Right ventricle myocardium inferior (tissue), 1 donor: ENCODE results near the gene DPH7. TPM values are rescaled to one million over a fixed set of nuclear protein-coding genes. Genes with fewer than 3 reads are reported as not detected.
"Not testable (repeated sequence)": the region's sequence is repeated elsewhere in the genome, so short reads cannot be mapped to it uniquely, and the experiment has no call there.

ENCODE experiments used
- ATAC-seq: fragments of 200-7000 bp; cut with Tn5 transposase; one replicate; pipeline ENCODE4 v1.9.1; 2020; ENCODE audit warnings: mild to moderate bottlenecking, moderate library complexity
- DNase-seq: peaks from one replicate; pipeline ENCODE4 v3.0.0; 2021; ENCODE audit errors: missing footprints
- intact Hi-C: fragments of 100-400 bp; cut with DNase I; formaldehyde crosslinking; loops from one replicate; pipeline ENCODE4 v1.11.0; 2022
- total RNA-seq: library from RNA; stranded (reverse); fragmentation: NEBNext Ultra II Directional; extraction: Animal tissue kit (Norgen Biotek cat#: 25700); gene quantifications from one replicate; pipeline ENCODE4 v1.2.1, GENCODE V29; 2021
- donor health status: DM: no; HTN: yes; CAD: no; lungs with severe emphysema.

Gene DPH7
- total RNA-seq, 1 donor from 2014 or later: 17.2 TPM

GRCh38 chr9:137555179-137555578 lies 23.5 kb downstream of the DPH7 start:
- no peak for ATAC-seq
- DNase-seq: no peak
- intact Hi-C loops: no loop called here

DNA sequence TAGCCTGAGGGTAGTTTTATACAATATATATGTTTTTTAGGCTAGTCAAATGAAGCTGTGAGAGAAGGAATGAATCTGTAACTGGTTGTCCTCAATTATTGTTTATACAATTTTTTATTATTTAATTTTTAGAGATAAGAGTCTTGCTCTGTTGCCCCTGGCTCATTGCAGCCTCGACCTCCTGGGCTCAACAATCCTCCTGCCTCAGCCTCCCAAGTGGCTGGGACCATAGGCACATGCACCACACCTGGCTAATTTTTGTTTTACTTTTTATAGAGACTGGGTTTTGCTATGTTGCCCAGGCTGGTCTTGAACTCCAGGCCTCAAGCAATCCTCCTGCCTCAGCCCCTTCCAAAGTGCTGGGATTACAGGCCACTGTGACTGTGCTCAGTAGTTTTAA lies 24.4 kb downstream of the DPH7 start:
- DNase-seq: no peak
- intact Hi-C loops: no loop called here
- ATAC-seq: no peak

DNA sequence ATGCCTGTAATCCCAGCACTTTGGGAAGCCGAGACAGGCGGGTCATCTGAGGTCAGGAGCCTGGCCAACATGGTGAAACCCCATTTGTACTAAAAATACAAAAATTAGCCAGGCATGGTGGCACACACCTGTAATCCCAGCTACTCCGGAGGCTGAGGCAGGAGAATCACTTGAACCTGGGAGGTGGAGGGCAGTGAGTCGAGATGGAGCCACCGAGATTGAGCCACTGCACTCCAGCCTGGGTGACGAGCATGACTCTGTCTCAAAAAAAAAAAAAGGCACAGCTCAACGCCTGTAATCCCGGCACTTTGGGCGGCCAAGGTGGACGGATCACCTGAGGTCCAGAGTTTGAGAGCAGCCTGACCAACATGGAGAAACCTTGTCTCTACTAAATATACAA lies 25.1 kb downstream of the DPH7 start:
- intact Hi-C loops: not testable (repeated sequence)

GRCh38 chr9:137552022-137552768 lies 26.5 kb downstream of the DPH7 start:
- intact Hi-C loops: no loop called here
- DNase-seq (no peak), ATAC-seq (peak; percentile 7)

More for the DNA sequence above, 25.1 kb downstream of the DPH7 start:
- ATAC-seq, DNase-seq: not testable (repeated sequence)

DNA sequence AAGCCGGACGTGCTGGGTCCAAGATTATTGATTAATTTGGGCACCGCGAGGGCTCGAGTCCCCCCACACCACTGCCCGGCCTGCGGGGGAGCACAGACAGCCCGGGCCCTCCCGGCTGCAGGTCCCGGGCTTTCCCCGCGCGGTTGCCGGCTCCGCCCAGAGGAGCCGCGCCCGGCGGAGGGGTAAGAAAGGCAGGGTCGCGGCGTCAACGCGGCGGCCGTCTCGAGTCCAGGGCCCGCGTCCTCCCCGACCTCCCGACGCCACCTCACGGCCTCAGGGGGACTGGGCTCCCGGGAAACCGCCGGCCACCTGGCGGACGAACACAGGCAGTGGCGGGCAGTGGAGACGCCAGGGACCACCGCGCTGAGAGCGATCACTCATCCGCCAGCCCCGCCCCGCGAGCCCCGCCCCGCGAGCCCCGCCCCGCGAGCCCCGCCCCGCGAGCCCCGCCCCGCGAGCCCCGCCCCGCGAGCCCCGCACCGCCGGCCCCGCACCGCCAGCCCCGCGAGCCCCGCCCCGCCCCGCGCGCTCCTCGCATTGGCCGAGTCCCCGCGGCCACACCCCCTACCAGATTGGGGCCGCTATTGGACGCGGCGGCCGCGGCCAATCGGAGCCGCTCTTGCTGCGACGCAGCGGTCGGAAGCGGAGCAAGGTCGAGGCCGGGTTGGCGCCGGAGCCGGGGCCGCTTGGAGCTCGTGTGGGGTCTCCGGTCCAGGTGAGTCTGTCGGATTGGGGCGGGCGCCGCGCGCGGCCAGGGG lies 27.3 kb downstream of the DPH7 start, which contains the start of gene MRPL41:
Gene MRPL41 (plus strand): TSS at position 616 of the 758 bp plus-strand sequence. CDS start 203 bp downstream, outside the sequence.
- DNase-seq (peak; percentile 96), ATAC-seq (peak; percentile 73)
- intact Hi-C loops: no loop called here

- DNase-seq, intact Hi-C loops: not testable (repeated sequence)
- peak; percentile 1 for ATAC-seq
Observed at GRCh38 chr9:137550958-137551263, 27.8 kb downstream of the DPH7 start.

- peak; percentile 86 for ATAC-seq
- intact Hi-C loops: no loop called here
- DNase-seq: peak; percentile 92
Observed at GRCh38 chr9:137550231-137550621, 28.5 kb downstream of the DPH7 start, which contains the start of gene PNPLA7. PNPLA7 (minus strand) TSS chr9:137550402; CDS start chr9:137550197, 205 bp downstream.

DNA sequence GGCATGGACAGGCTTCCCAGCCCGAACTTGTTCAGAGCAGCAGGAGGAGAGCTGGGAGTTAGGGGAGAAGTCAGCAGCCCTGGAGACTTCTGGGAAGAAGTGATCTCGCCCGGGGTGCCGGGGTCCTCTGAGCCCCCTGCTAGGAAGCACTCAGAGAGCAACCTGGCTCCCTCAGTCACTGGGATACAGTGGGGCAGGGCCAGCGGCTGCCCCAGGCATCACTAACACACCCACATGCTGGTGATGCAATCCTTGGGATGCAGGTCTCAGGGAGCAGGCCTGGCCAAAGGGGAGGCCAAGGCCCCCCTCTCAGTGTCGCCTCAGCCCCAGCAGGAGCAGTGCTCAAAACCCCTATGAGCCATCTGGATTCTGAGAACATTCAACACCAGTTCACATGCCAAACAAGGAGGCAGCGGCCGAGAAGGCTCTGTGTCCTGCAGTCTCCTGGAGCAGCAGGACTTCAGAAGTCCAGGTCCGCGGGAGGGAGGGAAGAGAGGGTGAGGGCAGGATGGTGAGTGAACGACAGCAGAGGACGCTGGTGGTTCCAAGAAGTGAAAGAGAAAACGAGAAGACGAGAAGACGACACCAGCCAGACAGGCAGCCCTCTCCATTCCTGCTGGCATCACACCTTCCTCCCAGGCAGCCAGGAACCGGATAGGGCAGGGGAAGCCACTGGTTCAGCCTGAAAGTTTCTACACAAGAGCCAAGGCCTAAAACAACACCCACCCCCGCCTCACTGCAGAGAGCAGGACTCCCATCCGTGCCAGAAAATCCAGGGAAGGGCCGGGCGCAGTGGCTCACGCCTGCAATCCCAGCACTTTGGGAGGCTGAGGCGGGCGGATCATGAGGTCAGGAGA lies 30.8 kb downstream of the DPH7 start:
- DNase-seq (no peak), ATAC-seq (no peak)
- intact Hi-C loops: no loop called here

GRCh38 chr9:137545123-137545522 lies 33.6 kb downstream of the DPH7 start:
- ATAC-seq (no peak), DNase-seq (peak; percentile 60)
- intact Hi-C loops: no loop called here

DNA sequence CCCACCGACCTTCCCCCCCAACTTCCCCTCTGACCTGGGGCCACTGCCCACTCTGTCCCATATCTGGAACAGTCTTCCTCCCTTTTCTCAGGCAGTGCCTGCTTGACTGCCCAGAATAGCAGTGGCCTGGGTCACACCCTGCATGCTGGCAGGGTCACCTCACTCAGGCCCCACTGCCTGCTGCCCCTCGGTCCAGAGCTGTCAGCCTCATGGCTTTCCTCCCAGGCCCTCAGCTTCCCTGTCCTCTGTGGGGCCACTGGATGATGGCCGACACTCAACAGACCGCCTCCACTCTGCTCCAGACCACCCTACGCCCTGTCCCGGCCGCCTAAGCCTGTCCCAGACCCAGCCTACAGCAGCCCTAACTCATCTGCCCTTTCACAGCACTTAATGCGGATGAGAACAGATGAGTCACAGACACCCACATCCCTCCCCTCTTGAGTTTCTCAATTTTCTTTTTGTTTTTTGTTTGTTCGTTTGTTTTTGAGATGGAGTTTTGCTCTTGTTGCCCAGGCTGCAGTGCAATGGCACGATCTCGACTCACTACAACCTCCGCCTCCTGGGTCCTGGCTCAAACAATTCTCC lies 34.5 kb downstream of the DPH7 start:
- peak; percentile 22 for ATAC-seq
- intact Hi-C loops: no loop called here
- DNase-seq: peak; percentile 58

DNA sequence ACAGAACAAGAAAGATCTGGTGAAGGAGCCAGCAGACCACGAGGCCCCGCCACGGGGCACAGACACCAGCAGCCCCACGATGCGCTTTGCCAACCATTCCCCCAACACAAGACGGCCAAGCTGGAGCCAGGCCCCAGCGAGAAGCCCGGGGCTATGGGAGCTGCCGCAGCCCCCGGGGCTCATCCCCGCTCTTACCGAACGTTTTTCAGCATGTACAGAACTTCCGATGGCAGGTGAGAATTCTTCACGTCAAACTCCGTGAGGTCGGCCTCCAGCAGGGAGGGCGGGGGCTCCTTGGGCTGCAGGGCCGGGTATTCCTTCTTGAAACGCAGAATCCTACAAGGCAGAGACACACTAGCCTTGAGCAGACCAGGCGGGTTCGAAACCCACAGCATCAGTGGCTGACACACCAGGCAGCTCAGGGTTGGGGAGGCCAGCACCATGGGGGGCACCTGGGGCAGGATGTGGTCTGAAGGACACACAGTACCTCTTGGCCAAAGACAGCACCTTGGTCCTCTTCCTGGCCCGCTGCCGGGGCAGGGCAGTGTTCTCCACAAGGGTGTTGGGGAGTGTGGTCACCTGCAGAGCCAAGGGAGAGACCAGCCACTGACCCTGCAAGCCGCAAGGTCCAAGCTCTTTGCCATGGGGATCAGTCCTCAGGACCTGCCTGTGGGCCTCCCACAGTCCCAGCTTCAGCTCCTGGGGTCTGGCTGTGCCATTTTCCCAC lies 35.3 kb downstream of the DPH7 start:
- DNase-seq (peak; percentile 64), ATAC-seq (no peak)
- intact Hi-C loops: no loop called here

GRCh38 chr9:137542486-137542885 lies 36.2 kb downstream of the DPH7 start:
- intact Hi-C loops: no loop called here
- ATAC-seq: no peak
- DNase-seq: peak; percentile 26

GRCh38 chr9:137540536-137540935 lies 38.2 kb downstream of the DPH7 start:
- intact Hi-C loops: no loop called here
- ATAC-seq: no peak
- DNase-seq: peak; percentile 33

DNA sequence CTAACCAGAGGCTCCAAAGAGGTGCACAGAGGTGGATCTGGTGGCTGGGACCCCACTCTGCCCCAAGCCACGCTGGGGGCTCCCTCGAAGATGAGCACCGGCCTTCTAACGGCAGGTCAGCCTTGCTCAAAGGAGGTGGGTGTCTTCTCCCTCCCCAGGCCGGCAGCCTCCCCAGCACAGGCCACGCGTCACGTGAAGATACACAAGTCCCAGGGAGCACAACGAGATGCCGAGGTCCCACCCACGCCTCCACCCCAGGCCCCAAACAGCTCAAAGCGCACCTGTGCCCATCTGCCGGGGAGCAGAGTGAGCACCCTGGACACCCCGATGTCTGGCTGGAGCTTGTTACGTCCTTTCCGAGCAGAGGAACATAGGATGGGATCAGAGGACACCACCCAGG lies 40.7 kb downstream of the DPH7 start:
- ATAC-seq (no peak), DNase-seq (peak; percentile 44)
- intact Hi-C loops: no loop called here

DNA sequence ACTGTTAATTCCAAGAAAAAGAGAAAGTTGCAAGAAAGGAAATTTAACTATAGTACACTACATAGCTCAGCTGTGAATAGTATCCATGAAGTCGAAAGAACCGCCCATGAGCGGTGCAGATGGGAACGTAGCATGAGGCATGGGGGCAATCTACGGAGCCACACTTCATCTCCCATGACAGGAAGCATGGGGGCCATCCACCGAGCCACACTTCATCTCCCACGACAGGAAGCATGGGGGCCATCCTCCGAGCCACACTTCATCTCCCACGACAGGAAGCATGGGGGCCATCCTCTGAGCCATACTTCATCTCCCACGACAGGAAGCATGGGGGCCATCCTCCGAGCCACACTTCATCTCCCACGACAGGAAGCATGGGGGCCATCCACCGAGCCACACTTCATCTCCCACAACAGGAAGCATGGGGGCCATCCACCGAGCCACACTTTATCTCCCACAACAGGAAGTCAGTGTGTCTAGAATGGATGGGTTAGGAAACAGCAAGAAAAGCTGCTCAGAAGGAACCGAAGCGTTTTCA lies 42.1 kb downstream of the DPH7 start:
- DNase-seq, ATAC-seq, intact Hi-C loops: not testable (repeated sequence)

DNA sequence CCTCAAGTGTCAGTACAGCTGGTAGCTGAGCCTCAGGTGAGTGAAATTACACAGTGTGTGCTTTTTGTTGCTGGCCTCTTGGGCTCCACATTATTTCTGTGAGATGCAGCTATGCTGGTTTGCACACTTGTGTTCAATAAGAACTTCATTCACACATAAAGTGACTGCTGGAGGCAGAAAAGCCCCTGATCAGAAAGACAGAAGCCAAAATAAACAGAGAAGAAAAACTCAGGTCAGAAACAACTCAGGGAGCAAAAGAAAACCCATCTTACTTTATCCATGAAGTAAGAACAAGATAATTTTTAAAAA lies 43.7 kb downstream of the DPH7 start:
- no peak for DNase-seq
- ATAC-seq: no peak
- intact Hi-C loops: no loop called here

- peak; percentile 53 for DNase-seq
- ATAC-seq: peak; percentile 54
- intact Hi-C loops: no loop called here
Observed at GRCh38 chr9:137534256-137535119, 44.2 kb downstream of the DPH7 start.
